Ovary (tissue), 3 donors: ENCODE data around the gene METAP1.

Source experiments
- EP300 ChIP-seq: sonication (generic); formaldehyde crosslinking; IDR thresholded peaks from one replicate; pipeline ENCODE4 v1.6.1; 2017; ENCODE audit warnings: antibody characterized with exemption
- POLR2A ChIP-seq: fragments of 450-650 bp; IDR thresholded peaks from one replicate; pipeline ENCODE4 v1.6.1; 2017; ENCODE audit warnings: antibody characterized with exemption, mild to moderate bottlenecking, moderate library complexity
- TF ChIP-seq, protein P1 (sequence below), 3 donors: fragments of 450-650 bp in 2 of 3; fragments of 200-600 bp in 1 of 3; IDR thresholded peaks; one replicate each; pipeline versions ENCODE4 v1.5.1 to v1.8.0; 2016 to 2022; ENCODE audit warnings: antibody characterized with exemption in 3 of 3, mild to moderate bottlenecking in 1 of 3
- donor health status: DM: no; HTN: no; CAD: no.

- TF ChIP-seq, protein P1, sequence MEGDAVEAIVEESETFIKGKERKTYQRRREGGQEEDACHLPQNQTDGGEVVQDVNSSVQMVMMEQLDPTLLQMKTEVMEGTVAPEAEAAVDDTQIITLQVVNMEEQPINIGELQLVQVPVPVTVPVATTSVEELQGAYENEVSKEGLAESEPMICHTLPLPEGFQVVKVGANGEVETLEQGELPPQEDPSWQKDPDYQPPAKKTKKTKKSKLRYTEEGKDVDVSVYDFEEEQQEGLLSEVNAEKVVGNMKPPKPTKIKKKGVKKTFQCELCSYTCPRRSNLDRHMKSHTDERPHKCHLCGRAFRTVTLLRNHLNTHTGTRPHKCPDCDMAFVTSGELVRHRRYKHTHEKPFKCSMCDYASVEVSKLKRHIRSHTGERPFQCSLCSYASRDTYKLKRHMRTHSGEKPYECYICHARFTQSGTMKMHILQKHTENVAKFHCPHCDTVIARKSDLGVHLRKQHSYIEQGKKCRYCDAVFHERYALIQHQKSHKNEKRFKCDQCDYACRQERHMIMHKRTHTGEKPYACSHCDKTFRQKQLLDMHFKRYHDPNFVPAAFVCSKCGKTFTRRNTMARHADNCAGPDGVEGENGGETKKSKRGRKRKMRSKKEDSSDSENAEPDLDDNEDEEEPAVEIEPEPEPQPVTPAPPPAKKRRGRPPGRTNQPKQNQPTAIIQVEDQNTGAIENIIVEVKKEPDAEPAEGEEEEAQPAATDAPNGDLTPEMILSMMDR (IDR thresholded peaks at IDR 0.05) = no peak
- TF ChIP-seq POLR2A = no peak
- no peak for TF ChIP-seq EP300
Measured at GRCh38 chr4:99084595-99084994, 89.1 kb downstream of the METAP1 start.
